NCI-H2171 (cell line): ENCODE results near the gene IL22RA1.

ENCODE experiments used
- DNase-seq: peaks from one replicate; lab custom pipeline; 2025; lab: John Stamatoyannopoulos, UW

Gene IL22RA1

DNA sequence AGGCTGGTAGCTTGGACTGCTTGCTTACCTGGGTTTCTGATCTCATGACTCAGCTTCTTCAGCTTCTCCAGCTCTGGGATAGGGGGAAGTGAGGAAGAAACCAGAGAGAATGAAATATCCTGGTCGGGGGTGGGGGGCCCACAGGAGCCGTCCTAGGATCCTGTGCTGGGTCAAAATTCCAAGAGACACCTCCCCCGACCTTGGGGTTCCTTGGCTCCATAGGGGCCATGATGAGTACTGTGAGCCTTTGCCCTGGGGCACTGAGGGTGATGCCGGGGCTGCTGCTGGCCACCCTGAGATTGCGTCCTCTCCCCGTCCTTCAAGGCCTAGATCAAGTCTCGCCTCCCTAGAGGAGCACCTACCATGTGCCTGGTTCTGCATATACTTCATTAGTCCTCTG lies 71.0 kb downstream of the IL22RA1 start:
- no peak for DNase-seq

GRCh38 chr1:24070821-24071393 lies 72.0 kb downstream of the IL22RA1 start:
- DNase-seq, result peak; percentile 51

- no peak for DNase-seq
These were observed 73.1 kb downstream of the IL22RA1 start for GRCh38 chr1:24069817-24070216.
